GM23338 (cell line): Measurements from ENCODE around the gene HSPB6. TPM values are rescaled to one million over a fixed set of nuclear protein-coding genes. Genes with fewer than 3 reads are reported as not detected.
"Not testable (repeated sequence)": the region's sequence is repeated elsewhere in the genome, so short reads cannot be mapped to it uniquely, and the experiment has no call there.

Experiments
- ATAC-seq: fragments of 200-7000 bp; cut with Tn5 transposase; 3 replicates; pipeline ENCODE4 v1.9.1; 2020
- DNase-seq: peaks from one replicate; pipeline ENCODE4 v3.0.0-alpha.2; 2015; ENCODE audit warnings: low spot score
- H2AFZ ChIP-seq: fragments of 200-600 bp; sonication (generic); 2 replicates; pipeline ENCODE4 v1.8.0; 2016; ENCODE audit warnings: antibody characterized with exemption, mild to moderate bottlenecking, moderate library complexity
- H3F3A ChIP-seq: fragments of 200-600 bp; sonication (generic); replicated peaks from 2 replicates; pipeline ENCODE4 v1.8.0; 2017; ENCODE audit warnings: antibody characterized with exemption, mixed run types, low read depth
- H3K27ac ChIP-seq: fragments of 200-600 bp; sonication (generic); 2 replicates; pipeline ENCODE4 v1.6.1; 2016; ENCODE audit warnings: low read depth
- H3K27me3 ChIP-seq: fragments of 200-600 bp; sonication (generic); 2 replicates; pipeline ENCODE4 v1.8.0; 2016; ENCODE audit warnings: mild to moderate bottlenecking, mixed run types, moderate library complexity; ENCODE audit not compliant: insufficient read depth
- H3K36me3 ChIP-seq: fragments of 200-600 bp; sonication (generic); 2 replicates; pipeline ENCODE4 v1.8.0; 2016; ENCODE audit warnings: mild to moderate bottlenecking; ENCODE audit not compliant: insufficient read depth
- H3K4me1 ChIP-seq: fragments of 200-600 bp; sonication (generic); 2 replicates; pipeline ENCODE4 v1.8.0; 2016; ENCODE audit warnings: mild to moderate bottlenecking, moderate library complexity; ENCODE audit not compliant: insufficient read depth
- H3K4me2 ChIP-seq: fragments of 200-600 bp; sonication (generic); 2 replicates; pipeline ENCODE4 v1.7.1; 2017; ENCODE audit warnings: mixed run types
- H3K4me3 ChIP-seq: fragments of 200-600 bp; sonication (generic); 2 replicates; pipeline ENCODE4 v1.6.1; 2016; ENCODE audit warnings: mixed run types
- H3K79me2 ChIP-seq: fragments of 200-600 bp; sonication (generic); replicated peaks from 2 replicates; pipeline ENCODE4 v1.8.0; 2017; ENCODE audit warnings: mild to moderate bottlenecking; ENCODE audit not compliant: insufficient read depth
- H3K9me2 ChIP-seq: fragments of 200-600 bp; sonication (generic); 2 replicates; pipeline ENCODE4 v1.8.0; 2017; ENCODE audit not compliant: insufficient read depth
- H4K20me1 ChIP-seq: fragments of 200-600 bp; sonication (generic); replicated peaks from 2 replicates; pipeline ENCODE4 v1.8.0; 2017; ENCODE audit warnings: mild to moderate bottlenecking; ENCODE audit not compliant: insufficient read depth
- H3K27ac Mint-ChIP-seq: 2 replicates; pipeline ENCODE4 v1.8.0; 2020; ENCODE audit warnings: inconsistent platforms, mild to moderate bottlenecking, moderate library complexity, mixed read lengths
- H3K27me3 Mint-ChIP-seq: 3 replicates; pipeline ENCODE4 v1.8.0; 2022; ENCODE audit warnings: low read depth, mild to moderate bottlenecking, moderate library complexity, mixed read lengths, inconsistent platforms; ENCODE audit not compliant: insufficient read depth, poor library complexity
- H3K36me3 Mint-ChIP-seq: 3 replicates; pipeline ENCODE4 v1.8.0; 2021; ENCODE audit warnings: low read depth, mild to moderate bottlenecking, inconsistent platforms, moderate library complexity, mixed read lengths
- H3K4me1 Mint-ChIP-seq: 3 replicates; pipeline ENCODE4 v1.8.0; 2020; ENCODE audit warnings: mild to moderate bottlenecking, inconsistent platforms, mixed read lengths
- H3K4me3 Mint-ChIP-seq: 3 replicates; pipeline ENCODE4 v1.8.0; 2021; ENCODE audit warnings: moderate library complexity, mild to moderate bottlenecking, inconsistent platforms, mixed read lengths
- H3K9me3 Mint-ChIP-seq: 3 replicates; pipeline ENCODE4 v1.8.0; 2020; ENCODE audit warnings: moderate library complexity, mild to moderate bottlenecking, inconsistent platforms, mixed read lengths
- EZH2phosphoT487 ChIP-seq: fragments of 200-600 bp; sonication (generic); IDR thresholded peaks from one replicate; pipeline ENCODE4 v1.8.1; 2018; ENCODE audit warnings: antibody characterized with exemption; ENCODE audit not compliant: unreplicated experiment
- JUNB ChIP-seq: IDR thresholded peaks from one replicate; pipeline ENCODE4 v1.6.1; 2016; ENCODE audit warnings: antibody characterized with exemption; ENCODE audit not compliant: unreplicated experiment
- NANOG ChIP-seq: IDR thresholded peaks from 2 replicates; pipeline ENCODE4 v1.6.1; 2016; ENCODE audit warnings: antibody characterized with exemption, borderline replicate concordance
- POLR2AphosphoS5 ChIP-seq: IDR thresholded peaks from 2 replicates; pipeline ENCODE4 v1.6.1; 2016; ENCODE audit warnings: antibody characterized with exemption, low read depth
- polyA plus RNA-seq: library from polyadenylated mRNA; unstranded; fragments of >200 nt; fragmentation: Nextera tagmentation; extraction: Ambion mirVana; gene quantifications from 2 replicates; pipeline ENCODE4 v1.2.1, GENCODE V29; 2016
- total RNA-seq: library from RNA; depleted of rRNA; stranded (reverse); fragments of >200 nt; shearing (Covaris generic); gene quantifications from 2 replicates; pipeline ENCODE4 v1.2.3, GENCODE V29; 2014
- TF ChIP-seq, protein P1 (sequence below): IDR thresholded peaks from one replicate; pipeline ENCODE4 v1.6.1; 2018; ENCODE audit warnings: antibody characterized with exemption; ENCODE audit not compliant: unreplicated experiment

HSPB6 gene
- total and polyA plus RNA-seq, 2 experiments from 2014 or later, result 0.87 to 3.2 TPM

DNA sequence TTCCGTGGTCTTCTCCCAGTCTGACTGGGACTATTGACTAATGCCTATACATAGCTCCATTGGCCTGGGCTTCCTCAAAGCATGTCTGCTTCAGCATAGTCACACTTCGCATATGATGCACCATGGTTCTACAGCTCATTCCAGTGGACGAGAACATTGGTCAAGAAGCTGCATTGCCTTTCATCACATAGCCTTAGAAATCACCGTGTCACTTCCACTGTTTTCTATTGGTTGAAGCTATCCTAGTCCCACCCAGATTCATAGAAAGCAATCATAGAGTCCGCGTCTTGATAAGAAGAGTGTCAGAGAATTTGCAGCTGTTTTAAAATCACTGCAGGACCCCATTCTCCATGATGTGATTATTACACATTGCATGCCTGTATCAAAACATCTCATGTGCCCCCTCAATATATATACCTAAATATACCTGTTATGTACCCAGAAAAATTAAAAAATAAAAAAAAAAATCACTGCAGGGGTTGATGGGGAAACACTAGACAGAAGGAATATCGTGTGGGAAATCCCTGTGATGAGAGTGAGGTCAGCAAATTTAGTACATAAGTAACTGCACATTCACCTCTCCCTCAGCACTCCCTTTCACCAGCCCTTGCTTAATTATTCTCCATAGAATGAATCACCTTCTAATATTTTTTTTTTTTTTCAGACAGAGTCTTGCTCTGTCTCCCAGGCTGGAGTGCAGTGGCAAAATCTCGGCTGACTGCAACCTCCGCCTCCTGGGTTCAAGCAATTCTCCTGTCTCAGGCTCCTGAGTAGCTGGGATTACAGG, 16.4 kb upstream of the HSPB6 start (continued):
- TF ChIP-seq, protein P1, sequence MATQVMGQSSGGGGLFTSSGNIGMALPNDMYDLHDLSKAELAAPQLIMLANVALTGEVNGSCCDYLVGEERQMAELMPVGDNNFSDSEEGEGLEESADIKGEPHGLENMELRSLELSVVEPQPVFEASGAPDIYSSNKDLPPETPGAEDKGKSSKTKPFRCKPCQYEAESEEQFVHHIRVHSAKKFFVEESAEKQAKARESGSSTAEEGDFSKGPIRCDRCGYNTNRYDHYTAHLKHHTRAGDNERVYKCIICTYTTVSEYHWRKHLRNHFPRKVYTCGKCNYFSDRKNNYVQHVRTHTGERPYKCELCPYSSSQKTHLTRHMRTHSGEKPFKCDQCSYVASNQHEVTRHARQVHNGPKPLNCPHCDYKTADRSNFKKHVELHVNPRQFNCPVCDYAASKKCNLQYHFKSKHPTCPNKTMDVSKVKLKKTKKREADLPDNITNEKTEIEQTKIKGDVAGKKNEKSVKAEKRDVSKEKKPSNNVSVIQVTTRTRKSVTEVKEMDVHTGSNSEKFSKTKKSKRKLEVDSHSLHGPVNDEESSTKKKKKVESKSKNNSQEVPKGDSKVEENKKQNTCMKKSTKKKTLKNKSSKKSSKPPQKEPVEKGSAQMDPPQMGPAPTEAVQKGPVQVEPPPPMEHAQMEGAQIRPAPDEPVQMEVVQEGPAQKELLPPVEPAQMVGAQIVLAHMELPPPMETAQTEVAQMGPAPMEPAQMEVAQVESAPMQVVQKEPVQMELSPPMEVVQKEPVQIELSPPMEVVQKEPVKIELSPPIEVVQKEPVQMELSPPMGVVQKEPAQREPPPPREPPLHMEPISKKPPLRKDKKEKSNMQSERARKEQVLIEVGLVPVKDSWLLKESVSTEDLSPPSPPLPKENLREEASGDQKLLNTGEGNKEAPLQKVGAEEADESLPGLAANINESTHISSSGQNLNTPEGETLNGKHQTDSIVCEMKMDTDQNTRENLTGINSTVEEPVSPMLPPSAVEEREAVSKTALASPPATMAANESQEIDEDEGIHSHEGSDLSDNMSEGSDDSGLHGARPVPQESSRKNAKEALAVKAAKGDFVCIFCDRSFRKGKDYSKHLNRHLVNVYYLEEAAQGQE, result no peak
- TF ChIP-seq NANOG (no peak), POLR2AphosphoS5 (no peak), JUNB (no peak)

DNA sequence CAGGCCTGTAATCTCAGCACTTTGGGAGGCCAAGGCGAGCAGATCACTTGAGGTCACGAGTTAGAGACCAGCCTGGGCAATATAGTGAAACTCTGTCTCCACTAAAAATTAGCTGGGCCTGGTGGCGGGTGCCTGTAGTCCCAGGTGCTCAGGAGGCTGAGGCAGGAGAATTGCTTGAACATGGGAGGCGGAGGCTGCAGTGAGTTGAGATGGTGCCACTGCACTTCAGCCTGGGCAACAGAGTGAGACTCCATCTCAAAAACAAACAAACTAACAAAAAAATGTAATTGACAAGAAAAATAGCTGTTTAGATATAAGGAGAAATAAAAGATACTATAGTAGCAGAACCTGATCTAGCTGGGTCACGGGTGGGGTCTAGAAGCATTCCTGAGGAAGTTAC, 15.5 kb upstream of the HSPB6 start:
- H3K27ac ChIP-seq, H3K36me3 ChIP-seq, ATAC-seq, H4K20me1 ChIP-seq, H3K4me2 ChIP-seq, H3K27ac Mint-ChIP-seq, DNase-seq, H3K79me2 ChIP-seq, H3K4me3 Mint-ChIP-seq, H3K36me3 Mint-ChIP-seq, H3K4me3 ChIP-seq, H3K9me3 Mint-ChIP-seq, H2AFZ ChIP-seq, H3K9me2 ChIP-seq, H3F3A ChIP-seq: not testable (repeated sequence)
- Histone ChIP-seq H3K4me1 (peaks cover 24% of the 10 kb centered on the region), H3K27me3 (peaks cover 14% of the 10 kb centered on the region)
- Mint-ChIP-seq H3K27me3 (peaks cover 18% of the 10 kb centered on the region), H3K4me1 (peaks cover 35% of the 10 kb centered on the region)

DNA sequence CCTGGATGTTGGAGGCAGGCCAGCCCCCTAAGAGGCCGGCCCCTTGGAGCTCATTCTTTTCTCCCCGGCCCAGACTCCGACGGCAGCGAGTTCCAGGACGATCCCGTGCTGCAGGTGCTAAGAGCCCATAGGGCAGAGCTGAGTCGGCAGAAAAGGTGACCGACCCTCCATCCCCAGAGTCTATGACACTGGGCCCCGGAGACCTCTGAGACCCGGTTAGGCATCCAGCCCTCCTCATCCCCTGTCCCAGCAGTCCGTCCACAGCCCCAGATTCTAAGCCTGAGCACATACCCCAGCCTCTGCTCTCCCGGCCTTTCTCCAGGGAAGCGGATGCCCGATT, 11.2 kb upstream of the HSPB6 start:
- H3K27me3 ChIP-seq, result peaks cover 4% of the 10 kb centered on the region; the same call in 1 of the 2 replicates
- H3F3A ChIP-seq, result 0 out of 2 replicates have a peak, but pooled peaks cover 4% of the 10 kb centered on the region
- H3K4me3 Mint-ChIP-seq, result 0 out of 3 replicates have a peak overlapping the region, but pooled peaks have one; percentile 23

More for the DNA sequence above, 11.2 kb upstream of the HSPB6 start:
- Histone ChIP-seq H3K9me2 (no peaks in the 10 kb centered on the region), H3K27ac (no peak overlapping the region), H3K4me3 (peak overlapping the region; percentile 41; the same call in 1 of the 2 replicates), H2AFZ (no peak overlapping the region), H3K79me2 (no peaks in the 10 kb centered on the region), H3K4me1 (peaks cover 8% of the 10 kb centered on the region; the same call in 1 of the 2 replicates), H4K20me1 (no peaks in the 10 kb centered on the region; the same call in none of the 2 replicates), H3K36me3 (no peaks in the 10 kb centered on the region), H3K4me2 (peak overlapping the region; percentile 73)
- peaks cover 10% of the 10 kb centered on the region for H3K4me1 Mint-ChIP-seq
- peaks cover 19% of the 10 kb centered on the region for H3K36me3 Mint-ChIP-seq
- 0 out of 2 replicates have a peak overlapping the region, but pooled peaks have one; percentile 36 for H3K27ac Mint-ChIP-seq
- no peak for TF ChIP-seq EZH2phosphoT487
- ATAC-seq (no peak), DNase-seq (no peak)
- peaks cover 4% of the 10 kb centered on the region for H3K27me3 Mint-ChIP-seq
- no peaks in the 10 kb centered on the region for H3K9me3 Mint-ChIP-seq
